AG10803 (cell line): Measurements from ENCODE around the gene ISY1.

Experiments used
- DNase-seq: peaks from one replicate; pipeline ENCODE4 v3.0.0; 2010; ENCODE audit warnings: low read depth
- H3K4me3 ChIP-seq: 2 replicates; pipeline ENCODE4 v1.5.1; 2011; ENCODE audit warnings: mild to moderate bottlenecking, low read length, control low read depth
- TF ChIP-seq, protein P1 (sequence below): conservative IDR thresholded peaks from 2 replicates; pipeline ENCODE4 v1.5.1; 2011; ENCODE audit warnings: mild to moderate bottlenecking, low read length, control low read depth, inconsistent platforms

ISY1 gene

GRCh38 chr3:129160891-129161859 is at the start of gene ISY1:
TSS of gene ISY1 (minus strand) at chr3:129161063. CDS start at chr3:129160975, 88 bp downstream.
- DNase-seq: peak; percentile 95
- TF ChIP-seq, protein P1, sequence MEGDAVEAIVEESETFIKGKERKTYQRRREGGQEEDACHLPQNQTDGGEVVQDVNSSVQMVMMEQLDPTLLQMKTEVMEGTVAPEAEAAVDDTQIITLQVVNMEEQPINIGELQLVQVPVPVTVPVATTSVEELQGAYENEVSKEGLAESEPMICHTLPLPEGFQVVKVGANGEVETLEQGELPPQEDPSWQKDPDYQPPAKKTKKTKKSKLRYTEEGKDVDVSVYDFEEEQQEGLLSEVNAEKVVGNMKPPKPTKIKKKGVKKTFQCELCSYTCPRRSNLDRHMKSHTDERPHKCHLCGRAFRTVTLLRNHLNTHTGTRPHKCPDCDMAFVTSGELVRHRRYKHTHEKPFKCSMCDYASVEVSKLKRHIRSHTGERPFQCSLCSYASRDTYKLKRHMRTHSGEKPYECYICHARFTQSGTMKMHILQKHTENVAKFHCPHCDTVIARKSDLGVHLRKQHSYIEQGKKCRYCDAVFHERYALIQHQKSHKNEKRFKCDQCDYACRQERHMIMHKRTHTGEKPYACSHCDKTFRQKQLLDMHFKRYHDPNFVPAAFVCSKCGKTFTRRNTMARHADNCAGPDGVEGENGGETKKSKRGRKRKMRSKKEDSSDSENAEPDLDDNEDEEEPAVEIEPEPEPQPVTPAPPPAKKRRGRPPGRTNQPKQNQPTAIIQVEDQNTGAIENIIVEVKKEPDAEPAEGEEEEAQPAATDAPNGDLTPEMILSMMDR: peak; percentile 81
- peak within 1 kb of the TSS; percentile 95 for H3K4me3 ChIP-seq

DNA sequence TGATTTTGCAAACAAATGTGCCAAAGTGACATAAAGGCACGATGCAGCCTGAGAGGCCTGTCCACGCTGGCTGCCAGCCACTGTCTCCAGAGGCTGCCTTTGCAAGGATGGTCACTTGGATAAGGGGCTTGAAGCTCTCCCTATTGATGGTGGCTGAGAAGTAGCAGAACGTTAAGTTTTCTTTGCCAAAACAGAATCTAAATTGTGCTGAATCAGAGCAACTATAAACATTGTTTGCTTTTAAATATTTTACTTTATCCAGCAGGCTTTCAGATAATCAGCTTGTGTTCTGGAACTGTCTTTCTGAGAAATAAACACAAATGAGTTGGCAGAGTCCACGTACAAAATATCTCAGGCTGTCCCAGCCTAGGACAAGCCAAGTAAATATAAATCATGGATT is 46.6 kb upstream of the ISY1 start:
- H3K4me3 ChIP-seq: no peak overlapping the region
- TF ChIP-seq, protein P1: no peak
- DNase-seq: no peak

GRCh38 chr3:129205109-129205832 is 44.4 kb upstream of the ISY1 start:
- no peak for DNase-seq
- H3K4me3 ChIP-seq: no peak overlapping the region
- TF ChIP-seq, protein P1: no peak

- no peak overlapping the region for H3K4me3 ChIP-seq
- DNase-seq: no peak
- TF ChIP-seq, protein P1: no peak
Observed at GRCh38 chr3:129204473-129204872, 43.6 kb upstream of the ISY1 start.

DNA sequence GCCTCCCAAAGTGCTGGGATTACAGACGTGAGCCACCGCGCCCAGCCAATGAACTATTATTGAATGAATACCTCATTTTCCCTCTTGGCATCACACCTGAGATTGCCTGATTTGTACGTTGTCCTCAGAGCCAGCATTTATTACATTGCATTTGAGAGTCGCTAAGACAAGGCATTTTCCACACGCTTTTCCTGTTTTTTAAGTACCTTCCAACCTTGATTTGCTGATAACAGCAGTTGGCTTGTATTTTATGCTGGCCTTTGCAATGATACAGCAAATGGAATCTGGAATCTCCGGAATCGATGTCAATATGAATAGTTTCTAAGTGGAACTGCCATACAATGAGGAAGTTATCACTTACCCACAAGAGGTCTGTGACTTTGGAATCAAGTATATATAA is 38.5 kb upstream of the ISY1 start:
- no peak for DNase-seq
- TF ChIP-seq, protein P1: no peak

DNA sequence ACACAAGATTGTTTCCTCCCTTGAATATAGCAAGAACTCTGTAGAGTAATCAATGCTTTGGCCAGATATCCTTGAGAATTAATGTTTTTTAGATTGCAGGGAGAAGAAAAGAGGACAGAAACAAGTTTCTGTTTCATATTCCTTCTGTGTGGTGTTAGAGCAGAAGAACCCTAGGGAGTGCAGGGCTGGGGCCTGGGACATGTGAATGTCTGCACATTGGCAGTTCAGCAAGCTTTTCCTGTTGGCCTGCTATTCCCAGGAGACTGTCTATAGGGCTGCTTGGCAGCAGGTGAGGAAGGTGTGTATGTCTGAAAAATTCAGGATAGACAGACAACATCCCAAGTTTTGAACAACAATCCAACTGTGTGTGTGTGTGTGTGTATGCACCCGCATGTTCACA is 36.5 kb upstream of the ISY1 start:
- DNase-seq: no peak
- no peak overlapping the region for H3K4me3 ChIP-seq
- TF ChIP-seq, protein P1: no peak

More for the DNA sequence above, 38.5 kb upstream of the ISY1 start:
- H3K4me3 ChIP-seq: no peak overlapping the region
